Activated CD4-positive, alpha-beta T cell treated with anti-CD3 and anti-CD28 coated beads for 36 hours (primary cell): ENCODE data around the gene PHF23. TPM values are rescaled to one million over a fixed set of nuclear protein-coding genes. Genes with fewer than 3 reads are reported as not detected.

Source experiments
- ATAC-seq: fragments of 200-7000 bp; cut with Tn5 transposase; one replicate; pipeline ENCODE4 v1.10.0; 2021; ENCODE audit warnings: mild to moderate bottlenecking, moderate library complexity
- CTCF ChIA-PET: fragments of 350-600 bp; sonication (Branson Sonifier 250); formaldehyde crosslinking; loops from one replicate; lab custom pipeline; 2021; ENCODE audit warnings: antibody characterized with exemption; lab: Charles Lee
- POLR2A ChIA-PET: fragments of 350-600 bp; sonication (Branson Sonifier 250); formaldehyde crosslinking; loops from one replicate; lab custom pipeline; 2021; ENCODE audit warnings: antibody characterized with exemption, inconsistent platforms; lab: Charles Lee
- DNase-seq: peaks from one replicate; pipeline ENCODE4 v3.0.0-alpha.2; 2020
- H3K27ac Mint-ChIP-seq: one replicate; pipeline ENCODE4 v1.8.0; 2021; ENCODE audit warnings: mixed read lengths
- H3K27me3 Mint-ChIP-seq: one replicate; pipeline ENCODE4 v1.8.0; 2021; ENCODE audit warnings: mixed read lengths
- H3K36me3 Mint-ChIP-seq: one replicate; pipeline ENCODE4 v1.8.0; 2021; ENCODE audit warnings: low read depth, mixed read lengths
- H3K4me1 Mint-ChIP-seq: one replicate; pipeline ENCODE4 v1.8.0; 2021; ENCODE audit warnings: mixed read lengths
- H3K4me3 Mint-ChIP-seq: one replicate; pipeline ENCODE4 v1.8.0; 2021; ENCODE audit warnings: mild to moderate bottlenecking, moderate library complexity, mixed read lengths
- H3K9me3 Mint-ChIP-seq: one replicate; pipeline ENCODE4 v1.8.0; 2021; ENCODE audit warnings: low read depth, mixed read lengths
- intact Hi-C, 2 experiments: fragments of 100-400 bp; cut with DNase I in 1 of 2; cut with micrococcal nuclease in 1 of 2; formaldehyde crosslinking; loops; one replicate each; pipeline versions ENCODE4 v1.14.2 to v1.15.1; 2022 to 2024; cut with DNase I, micrococcal nuclease
- total RNA-seq, 2 experiments: library from RNA; stranded (reverse); gene quantifications; one replicate each; pipeline ENCODE4 v1.2.3, GENCODE V29; 2021

The PHF23 gene
- total RNA-seq, 2 experiments from 2014 or later: 23.6 to 35.2 TPM

GRCh38 chr17:7238420-7239090 is 702 bp downstream of the PHF23 start:
- ATAC-seq (no peak), DNase-seq (peak; percentile 49)
- Mint-ChIP-seq H3K27me3 (no peaks in the 10 kb centered on the region), H3K36me3 (peaks cover 41% of the 10 kb centered on the region), H3K4me3 (peak overlapping the region; percentile 97), H3K27ac (peak overlapping the region; percentile 93), H3K4me1 (peaks cover 61% of the 10 kb centered on the region), H3K9me3 (no peaks in the 10 kb centered on the region)
- ChIA-PET POLR2A (interaction anchor here (1.0 to 1.2 kb wide), 2 partner anchors 70 to 203 kb away, joined by 3 read pairs; partner anchors contain the start of gene SLC16A13), CTCF (interaction anchor here (0.7 to 1.2 kb wide), 2 partner anchors 15 to 18 kb away, joined by 3 read pairs; no protein-coding TSS in a partner anchor)
- intact Hi-C loops: loop anchor here (1.0 to 5.0 kb wide), 16 partner anchors 14 to 1752 kb away; partner anchors contain the start of genes CTC1 (in 1 of the 2), DERL2 (in 1 of the 2), EIF5A (in 1 of the 2) and ELP5 (in 1 of the 2)

- ChIA-PET CTCF (interaction anchor here (0.6 to 1.2 kb wide), 2 partner anchors 14 to 17 kb away, joined by 3 read pairs; partner anchors contain the start of gene CTDNEP1), POLR2A (interaction anchor here (1.0 kb wide), 1 partner anchor 71 kb away, joined by 3 read pairs; no protein-coding TSS in a partner anchor)
- no peaks in the 10 kb centered on the region for H3K9me3 Mint-ChIP-seq
- H3K36me3 Mint-ChIP-seq: peaks cover 40% of the 10 kb centered on the region
- H3K27me3 Mint-ChIP-seq: no peaks in the 10 kb centered on the region
- H3K4me1 Mint-ChIP-seq: peaks cover 61% of the 10 kb centered on the region
- peak; percentile 93 for DNase-seq
- peak overlapping the region; percentile 93 for H3K27ac Mint-ChIP-seq
- ATAC-seq: peak; percentile 17
- H3K4me3 Mint-ChIP-seq: peak overlapping the region; percentile 97
- intact Hi-C loops: loop anchor here (2.0 to 5.0 kb wide), 3 partner anchors 71 to 1011 kb away; partner anchors contain the start of genes CTC1 (in 1 of the 2) and PFAS (in 1 of the 2)
Measured at GRCh38 chr17:7237761-7238419, 1.4 kb downstream of the PHF23 start.

- ChIA-PET POLR2A (no interaction called here), CTCF (interaction anchor here (0.6 kb wide), 1 partner anchor 14 kb away, joined by 3 read pairs; the partner anchor contains the start of gene CTDNEP1)
- no peaks in the 10 kb centered on the region for H3K27me3 Mint-ChIP-seq
- DNase-seq: no peak
- peaks cover 62% of the 10 kb centered on the region for H3K4me1 Mint-ChIP-seq
- H3K4me3 Mint-ChIP-seq: peak overlapping the region; percentile 97
- H3K36me3 Mint-ChIP-seq: peaks cover 41% of the 10 kb centered on the region
- H3K27ac Mint-ChIP-seq: peak overlapping the region; percentile 83
- intact Hi-C loops: loop anchor here in 1 of 2 experiments (5.0 kb wide), 1 partner anchor 605 kb away; no protein-coding TSS in a partner anchor
- no peaks in the 10 kb centered on the region for H3K9me3 Mint-ChIP-seq
- no peak for ATAC-seq
Measured at GRCh38 chr17:7237266-7237760, 1.9 kb downstream of the PHF23 start.

- POLR2A ChIA-PET: interaction anchor here (0.6 kb wide), 1 partner anchor 164 kb away, joined by 5 read pairs; no protein-coding TSS in a partner anchor
- H3K27me3 Mint-ChIP-seq: no peaks in the 10 kb centered on the region
- peak overlapping the region; percentile 83 for H3K27ac Mint-ChIP-seq
- intact Hi-C loops: loop anchor here in 1 of 2 experiments (5.0 kb wide), 1 partner anchor 605 kb away; no protein-coding TSS in a partner anchor
- H3K4me1 Mint-ChIP-seq: peaks cover 65% of the 10 kb centered on the region
- ATAC-seq (no peak), DNase-seq (no peak)
- H3K4me3 Mint-ChIP-seq: peak overlapping the region; percentile 97
- no peaks in the 10 kb centered on the region for H3K9me3 Mint-ChIP-seq
- peaks cover 43% of the 10 kb centered on the region for H3K36me3 Mint-ChIP-seq
- CTCF ChIA-PET: interaction anchor here (0.7 to 0.9 kb wide), 2 partner anchors 60 to 191 kb away, joined by 3 to 4 read pairs; no protein-coding TSS in a partner anchor
Measured at GRCh38 chr17:7236808-7237207, 2.4 kb downstream of the PHF23 start.

- ChIA-PET CTCF (interaction anchor here (0.7 to 4.0 kb wide), 4 partner anchors 15 to 190 kb away, joined by 3 to 25 read pairs (median 4); partner anchors contain the start of genes ACADVL and DLG4), POLR2A (interaction anchor here (0.6 kb wide), 1 partner anchor 164 kb away, joined by 5 read pairs; no protein-coding TSS in a partner anchor)
- Mint-ChIP-seq H3K4me1 (peaks cover 61% of the 10 kb centered on the region), H3K27ac (peak overlapping the region; percentile 69), H3K4me3 (peak overlapping the region; percentile 97), H3K9me3 (no peaks in the 10 kb centered on the region), H3K27me3 (no peaks in the 10 kb centered on the region), H3K36me3 (peaks cover 39% of the 10 kb centered on the region)
- peak; percentile 44 for DNase-seq
- intact Hi-C loops: loop anchor here in 1 of 2 experiments (5.0 kb wide), 1 partner anchor 606 kb away; no protein-coding TSS in a partner anchor
- ATAC-seq: no peak
Measured at GRCh38 chr17:7235693-7236665, 3.3 kb downstream of the PHF23 start.

- Mint-ChIP-seq H3K27ac (peak within 1 kb of the TSS; percentile 91), H3K4me3 (peak within 1 kb of the TSS; percentile 97), H3K9me3 (no peaks in the 10 kb centered on the region), H3K27me3 (no peaks in the 10 kb centered on the region), H3K36me3 (peaks cover 42% of the 10 kb centered on the region), H3K4me1 (peaks cover 49% of the 10 kb centered on the region)
- ChIA-PET POLR2A (interaction anchor here (0.5 to 1.5 kb wide), 3 partner anchors 13 to 187 kb away, joined by 4 to 7 read pairs (median 4); partner anchors contain the start of genes ACADVL and DLG4), CTCF (interaction anchor here (0.6 to 4.0 kb wide), 4 partner anchors 8 to 679 kb away, joined by 3 to 25 read pairs (median 3); partner anchors contain the start of genes ACADVL, DLG4, GABARAP and TP53)
- intact Hi-C loops: loop anchor here (1.0 kb wide), 4 partner anchors 15 to 47 kb away; partner anchors contain the start of genes ACADVL (in 2 of the 2), DLG4 (in 2 of the 2), ELP5 (in 1 of the 2) and SLC2A4 (in 1 of the 2)
- ATAC-seq (peak; percentile 40), DNase-seq (peak; percentile 97)
Measured at GRCh38 chr17:7234083-7234951, 4.9 kb downstream of the PHF23 start, which contains the start of gene DVL2. Gene DVL2, minus strand, starts transcription at chr17:7234517. Its CDS starts 255 bp downstream, at chr17:7234262.

GRCh38 chr17:7233701-7234082 is 5.6 kb downstream of the PHF23 start:
- peaks cover 48% of the 10 kb centered on the region for H3K36me3 Mint-ChIP-seq

GRCh38 chr17:7232114-7232513 is 7.1 kb downstream of the PHF23 start:
- no peaks in the 10 kb centered on the region for H3K9me3 Mint-ChIP-seq
- peaks cover 53% of the 10 kb centered on the region for H3K36me3 Mint-ChIP-seq
- no peak for ATAC-seq
- peaks cover 51% of the 10 kb centered on the region for H3K4me1 Mint-ChIP-seq
- DNase-seq: no peak
- CTCF ChIA-PET: interaction anchor here (0.6 to 4.0 kb wide), 3 partner anchors 11 to 427 kb away, joined by 3 to 25 read pairs (median 4); partner anchors contain the start of genes ACADVL and DLG4
- H3K4me3 Mint-ChIP-seq: peak overlapping the region; percentile 97
- no peak overlapping the region for H3K27ac Mint-ChIP-seq
- H3K27me3 Mint-ChIP-seq: no peaks in the 10 kb centered on the region
- intact Hi-C loops: no loop called here
- POLR2A ChIA-PET: no interaction called here

More at GRCh38 chr17:7233701-7234082, 5.6 kb downstream of the PHF23 start:
- Mint-ChIP-seq H3K27me3 (no peaks in the 10 kb centered on the region), H3K4me1 (peaks cover 51% of the 10 kb centered on the region), H3K4me3 (peak overlapping the region; percentile 97), H3K27ac (peak overlapping the region; percentile 91), H3K9me3 (no peaks in the 10 kb centered on the region)
- intact Hi-C loops: loop anchor here (1.0 kb wide), 4 partner anchors 14 to 48 kb away; partner anchors contain the start of genes ACADVL (in 2 of the 2), DLG4 (in 2 of the 2), ELP5 (in 1 of the 2) and SLC2A4 (in 1 of the 2)
- POLR2A ChIA-PET: interaction anchor here (0.5 to 1.5 kb wide), 3 partner anchors 13 to 186 kb away, joined by 4 to 7 read pairs (median 4); partner anchors contain the start of genes ACADVL and DLG4
- CTCF ChIA-PET: interaction anchor here (1.2 to 4.0 kb wide), 2 partner anchors 9 to 12 kb away, joined by 3 to 25 read pairs; partner anchors contain the start of genes ACADVL, DLG4 and GABARAP
- no peak for ATAC-seq
- DNase-seq: no peak

- H3K4me1 Mint-ChIP-seq: peaks cover 26% of the 10 kb centered on the region
- no peak overlapping the region for H3K27ac Mint-ChIP-seq
- H3K27me3 Mint-ChIP-seq: no peaks in the 10 kb centered on the region
- ChIA-PET CTCF (interaction anchor here (1.5 kb wide), 1 partner anchor 9 kb away, joined by 6 read pairs; no protein-coding TSS in a partner anchor), POLR2A (no interaction called here)
- no peak for DNase-seq
- intact Hi-C loops: no loop called here
- peaks cover 34% of the 10 kb centered on the region for H3K36me3 Mint-ChIP-seq
- H3K4me3 Mint-ChIP-seq: no peak overlapping the region
- no peaks in the 10 kb centered on the region for H3K9me3 Mint-ChIP-seq
- no peak for ATAC-seq
Measured at GRCh38 chr17:7229504-7229903, 9.8 kb downstream of the PHF23 start.
